GM10847 (cell line): ENCODE measurements around the gene APOM.

Source experiments
- POLR2A ChIP-seq: IDR thresholded peaks from 2 replicates; pipeline ENCODE4 v1.6.1; 2011; ENCODE audit not compliant: insufficient read length; ENCODE audit errors: extremely low read depth

APOM gene

DNA sequence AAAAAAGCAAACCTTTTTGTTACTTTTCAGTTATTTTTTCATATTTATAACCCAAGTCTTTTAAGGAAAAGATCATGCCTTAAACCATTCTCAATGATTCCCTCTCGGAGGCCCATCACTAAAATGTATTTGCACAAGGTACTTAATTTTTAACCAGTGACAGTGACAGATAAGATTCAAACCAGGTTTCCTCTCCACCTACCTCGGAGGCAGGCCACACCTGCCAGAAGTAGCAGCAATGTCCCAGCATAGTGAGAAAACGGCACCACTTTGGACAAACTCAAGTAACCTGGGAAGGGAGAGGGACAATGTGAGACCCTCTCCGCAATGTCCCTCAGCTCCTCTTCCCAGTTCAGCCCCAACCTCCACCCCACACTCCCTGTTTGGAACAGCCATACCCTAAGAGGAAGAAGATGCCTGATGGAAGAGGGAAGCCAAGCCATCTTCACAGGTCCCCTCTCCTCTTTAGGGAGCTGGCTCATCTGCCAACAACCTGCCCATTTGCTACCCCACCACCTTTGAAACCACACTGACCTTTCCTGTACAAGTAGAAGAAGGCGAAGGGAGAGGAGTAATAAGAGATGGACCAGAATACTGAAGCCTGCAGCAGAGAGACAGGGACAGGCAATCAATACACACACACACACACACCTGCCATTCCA is 45.2 kb downstream of the APOM start:
- no peak for TF ChIP-seq POLR2A

DNA sequence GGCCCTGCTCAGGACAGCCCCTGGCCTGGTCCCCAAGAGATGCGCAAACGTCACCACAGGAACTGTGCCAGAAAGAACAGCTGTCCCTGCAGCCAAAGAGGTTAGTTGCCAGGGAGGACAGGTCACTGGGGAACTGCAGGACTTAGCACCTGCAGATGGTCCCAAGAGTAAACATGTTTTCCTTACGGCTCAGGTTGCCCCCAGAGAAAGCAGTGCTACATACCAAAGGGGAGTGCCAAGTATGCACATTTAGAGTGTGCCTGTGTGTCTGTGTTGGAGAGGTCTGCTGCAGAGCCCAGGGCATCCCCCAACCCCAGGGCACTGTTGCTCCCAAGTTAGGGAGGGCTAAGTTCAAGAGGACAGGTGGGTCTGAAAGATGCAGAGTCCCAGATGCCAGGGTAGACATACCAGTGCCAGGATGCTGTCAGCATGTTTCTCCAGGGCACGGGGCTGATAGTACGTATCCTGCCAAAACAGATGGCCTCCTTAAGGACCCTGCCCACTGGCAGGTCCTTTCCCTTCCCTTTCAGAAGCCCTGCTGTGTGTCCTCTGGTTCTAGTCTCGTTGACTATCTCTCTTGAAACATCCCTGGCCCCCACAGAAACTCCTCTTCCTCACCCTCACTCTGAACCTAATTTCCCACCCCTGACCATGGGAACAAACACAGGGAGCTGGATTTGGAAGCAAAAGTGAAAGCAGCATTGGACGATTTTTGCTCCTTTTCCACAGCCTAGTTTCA is 46.1 kb downstream of the APOM start:
- TF ChIP-seq POLR2A, result no peak

DNA sequence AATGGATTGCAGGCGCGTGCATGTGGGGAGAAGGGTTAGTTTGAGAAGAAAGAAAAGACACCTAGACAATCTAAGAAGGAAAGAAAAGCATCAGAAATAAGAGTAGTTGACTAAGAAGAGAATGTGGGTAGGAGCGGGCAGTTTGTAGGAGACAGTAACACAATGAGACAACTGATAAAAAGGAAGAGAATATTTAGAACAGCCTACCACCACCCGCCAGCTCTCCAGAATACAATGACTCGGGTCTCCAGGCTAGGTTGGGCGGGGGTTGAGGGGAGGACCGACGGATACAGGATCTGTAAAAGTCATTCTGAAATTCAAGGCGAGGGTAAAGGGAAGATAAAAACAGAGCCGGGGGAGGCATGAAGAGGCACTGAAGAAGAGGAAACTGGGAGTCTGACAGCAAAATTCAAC is 46.7 kb downstream of the APOM start:
- TF ChIP-seq POLR2A, result no peak

DNA sequence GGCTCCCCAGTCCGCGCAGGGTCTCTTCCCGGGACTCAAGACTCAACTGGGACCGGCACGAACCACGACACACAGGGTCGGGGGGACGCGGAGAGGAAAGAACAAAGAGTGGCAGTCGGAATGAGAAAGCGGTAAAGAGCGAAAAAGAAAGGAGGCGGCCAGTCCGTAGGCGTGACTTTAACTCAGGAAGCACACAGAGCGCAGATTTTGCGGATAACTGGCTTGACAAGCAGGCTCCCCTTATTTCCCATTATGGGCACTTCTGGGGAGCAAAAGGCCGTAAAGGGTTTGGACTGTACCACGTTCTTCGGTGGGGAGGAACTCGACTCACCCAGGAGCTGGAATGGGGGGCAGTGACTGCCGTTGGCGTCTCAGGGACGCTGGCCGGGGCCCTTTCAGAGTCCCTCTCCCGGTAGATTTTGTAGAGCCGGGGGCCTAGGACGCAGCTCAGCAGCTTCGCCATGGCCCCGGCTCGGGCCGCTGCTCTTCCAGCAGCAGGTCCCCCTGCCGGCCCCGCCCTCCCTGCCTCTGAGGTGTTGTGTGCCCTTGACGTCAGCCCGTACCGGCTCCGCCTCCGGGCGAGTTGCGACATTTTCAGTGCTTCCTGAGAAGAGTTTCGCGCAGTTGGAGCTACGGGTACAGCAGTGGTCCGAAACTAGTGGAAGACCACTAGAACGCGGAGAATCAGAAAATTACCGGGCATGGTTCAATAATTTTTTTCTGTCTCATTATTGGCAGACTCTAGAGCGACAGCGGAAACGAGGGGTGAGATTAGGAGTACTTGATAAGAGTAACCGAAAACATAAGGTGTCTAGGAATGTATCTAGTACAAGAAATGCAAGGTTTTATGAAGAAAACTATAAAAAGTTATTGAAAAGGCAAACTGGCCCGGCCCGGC is 47.4 kb downstream of the APOM start, which contains the start of gene ABHD16A:
TSS of gene ABHD16A (minus strand) at position 506 of the 898 bp plus-strand sequence. CDS start at position 463, 43 bp downstream.
- TF ChIP-seq POLR2A, result peak; percentile 89

DNA sequence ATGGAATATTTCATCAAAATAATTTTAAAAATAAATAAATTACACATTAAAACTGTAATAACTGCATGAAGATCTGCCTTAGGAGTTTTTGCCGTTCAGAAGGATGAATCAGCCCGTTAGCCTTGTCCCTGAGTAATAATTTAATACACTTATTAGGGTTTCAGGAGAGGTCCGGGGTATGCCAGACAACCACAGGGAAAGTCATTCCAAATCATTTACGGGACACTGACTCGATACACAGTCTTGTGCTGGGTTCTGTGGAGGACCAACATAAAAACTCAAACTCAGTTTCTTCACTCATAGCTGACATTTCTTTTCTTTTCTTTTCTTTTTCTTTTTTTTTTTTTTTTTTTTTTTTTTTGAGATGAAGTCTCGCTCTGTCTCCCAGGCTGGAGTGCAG is 50.2 kb downstream of the APOM start:
- TF ChIP-seq POLR2A, result no peak

DNA sequence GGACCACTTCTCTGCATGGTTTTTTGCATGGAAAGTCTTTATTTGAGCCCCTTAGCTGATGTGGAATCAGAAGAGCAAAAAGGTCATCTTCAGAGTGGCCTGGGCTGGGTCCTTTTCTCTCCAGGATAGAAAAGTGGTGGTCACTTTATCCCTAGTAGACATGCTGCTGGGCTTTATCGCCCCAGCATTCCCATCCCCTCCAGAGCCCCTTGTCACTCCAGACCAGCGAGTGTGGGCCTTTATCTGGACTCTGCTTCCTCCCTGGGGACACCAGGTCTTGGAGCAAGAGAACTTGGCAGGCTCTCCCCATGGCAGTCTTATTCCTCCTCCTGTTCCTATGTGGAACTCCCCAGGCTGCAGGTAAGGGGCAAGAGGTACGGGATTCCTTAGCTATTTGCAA is 50.9 kb downstream of the APOM start, which contains the start of gene LY6G6F:
TSS of gene LY6G6F (plus strand) at position 268 of the 400 bp plus-strand sequence. CDS start at position 309, 41 bp downstream.
- no peak for TF ChIP-seq POLR2A

DNA sequence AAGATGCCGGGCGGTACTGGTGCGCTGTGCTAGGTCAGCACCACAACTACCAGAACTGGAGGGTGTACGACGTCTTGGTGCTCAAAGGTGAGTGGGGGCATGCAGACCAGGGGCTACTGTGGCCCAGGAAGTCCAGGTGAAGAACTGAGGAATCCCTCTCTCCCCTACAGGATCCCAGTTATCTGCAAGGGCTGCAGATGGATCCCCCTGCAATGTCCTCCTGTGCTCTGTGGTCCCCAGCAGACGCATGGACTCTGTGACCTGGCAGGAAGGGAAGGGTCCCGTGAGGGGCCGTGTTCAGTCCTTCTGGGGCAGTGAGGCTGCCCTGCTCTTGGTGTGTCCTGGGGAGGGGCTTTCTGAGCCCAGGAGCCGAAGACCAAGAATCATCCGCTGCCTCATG is 52.0 kb downstream of the APOM start:
- TF ChIP-seq POLR2A, result no peak
